GM13977 (cell line): ENCODE results near the gene REEP6.

ENCODE experiments used
- DNase-seq: peaks from one replicate; pipeline ENCODE4 v3.0.0; 2012; ENCODE audit warnings: low spot score
- in situ Hi-C: fragments of 300-500 bp; cut with MboI; formaldehyde crosslinking; loops from one replicate; pipeline ENCODE4 v1.12.0; 2022; ENCODE audit warnings: low sequenced_read_pairs, low pct_unique_long_range_greater_than_20kb, mixed read lengths, inconsistent platforms; ENCODE audit not compliant: unreplicated experiment
- TF ChIP-seq, protein P1 (sequence below): IDR thresholded peaks from 2 replicates; pipeline ENCODE4 v1.5.1; 2012; ENCODE audit warnings: mild to moderate bottlenecking, control low read depth; ENCODE audit not compliant: insufficient read depth; ENCODE audit errors: extremely low read depth, missing control alignments

REEP6 gene

GRCh38 chr19:1470305-1471009, 20.5 kb upstream of the REEP6 start:
- in situ Hi-C loops: no loop called here
- TF ChIP-seq, protein P1, sequence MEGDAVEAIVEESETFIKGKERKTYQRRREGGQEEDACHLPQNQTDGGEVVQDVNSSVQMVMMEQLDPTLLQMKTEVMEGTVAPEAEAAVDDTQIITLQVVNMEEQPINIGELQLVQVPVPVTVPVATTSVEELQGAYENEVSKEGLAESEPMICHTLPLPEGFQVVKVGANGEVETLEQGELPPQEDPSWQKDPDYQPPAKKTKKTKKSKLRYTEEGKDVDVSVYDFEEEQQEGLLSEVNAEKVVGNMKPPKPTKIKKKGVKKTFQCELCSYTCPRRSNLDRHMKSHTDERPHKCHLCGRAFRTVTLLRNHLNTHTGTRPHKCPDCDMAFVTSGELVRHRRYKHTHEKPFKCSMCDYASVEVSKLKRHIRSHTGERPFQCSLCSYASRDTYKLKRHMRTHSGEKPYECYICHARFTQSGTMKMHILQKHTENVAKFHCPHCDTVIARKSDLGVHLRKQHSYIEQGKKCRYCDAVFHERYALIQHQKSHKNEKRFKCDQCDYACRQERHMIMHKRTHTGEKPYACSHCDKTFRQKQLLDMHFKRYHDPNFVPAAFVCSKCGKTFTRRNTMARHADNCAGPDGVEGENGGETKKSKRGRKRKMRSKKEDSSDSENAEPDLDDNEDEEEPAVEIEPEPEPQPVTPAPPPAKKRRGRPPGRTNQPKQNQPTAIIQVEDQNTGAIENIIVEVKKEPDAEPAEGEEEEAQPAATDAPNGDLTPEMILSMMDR: no peak
- peak; percentile 88 for DNase-seq

DNA sequence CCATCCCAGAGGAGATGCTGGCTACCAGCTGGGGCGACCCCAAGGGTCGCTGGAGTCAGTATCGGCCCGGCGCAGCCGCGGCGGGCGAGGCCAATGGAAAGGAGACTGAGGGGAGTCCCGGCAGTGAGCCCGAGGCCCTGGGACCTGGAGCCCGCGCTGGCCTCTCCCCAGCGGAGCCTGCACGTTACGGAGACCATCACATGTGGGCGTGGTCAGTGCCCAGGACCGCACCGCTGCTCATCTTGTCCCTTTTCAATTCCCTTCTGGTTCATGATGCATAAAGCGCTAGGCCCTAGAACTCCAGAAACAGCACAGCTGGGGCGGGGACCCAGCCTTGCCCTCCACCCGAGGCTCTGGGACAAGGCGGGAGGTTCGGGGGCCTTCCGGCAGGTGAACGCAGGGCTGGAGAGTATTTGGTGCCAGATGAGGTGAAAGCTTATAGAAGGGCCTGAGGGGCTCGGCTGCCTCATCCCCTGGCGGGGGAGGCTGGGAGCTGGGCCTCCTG, 19.9 kb upstream of the REEP6 start:
- in situ Hi-C loops: no loop called here
- DNase-seq: peak; percentile 70
- TF ChIP-seq, protein P1: no peak

GRCh38 chr19:1471515-1472160, 19.3 kb upstream of the REEP6 start:
- in situ Hi-C loops: no loop called here
- TF ChIP-seq, protein P1: peak; percentile 16
- DNase-seq: no peak

GRCh38 chr19:1472231-1473084, 18.5 kb upstream of the REEP6 start:
- peak; percentile 20 for DNase-seq
- TF ChIP-seq, protein P1: no peak
- in situ Hi-C loops: no loop called here

- in situ Hi-C loops: no loop called here
- peak; percentile 15 for DNase-seq
- TF ChIP-seq, protein P1: no peak
Measured at GRCh38 chr19:1473085-1473851, 17.7 kb upstream of the REEP6 start.
